ENCODE measurements around the gene RBFOX1. TPM values are rescaled to one million over a fixed set of nuclear protein-coding genes. Genes with fewer than 3 reads are reported as not detected.

RBFOX1 gene
- total and polyA plus RNA-seq, 2 experiments from 2014 or later: 5.7 to 7.4 TPM

- Histone ChIP-seq H3K36me3 (no peaks in the 10 kb centered on the region), H3K4me3 (no peak overlapping the region), H3K4me1 (ENCODE audit: low read depth) (peaks cover 15% of the 10 kb centered on the region)
Observed at GRCh38 chr16:7423434-7424044, 90.9 kb downstream of the RBFOX1 start.

GRCh38 chr16:7426161-7426560 lies 93.5 kb downstream of the RBFOX1 start:
- DNase-seq (ENCODE audit: low read depth in 1 of 2, low spot score in 1 of 2): no peak
- Histone ChIP-seq H3K4me3 (no peak overlapping the region), H3K27ac (no peak overlapping the region), H3K27me3 (no peaks in the 10 kb centered on the region), H3K4me1 (ENCODE audit: low read depth) (no peaks in the 10 kb centered on the region), H3K36me3 (no peaks in the 10 kb centered on the region), H3K9me3 (ENCODE audit: low read depth) (no peaks in the 10 kb centered on the region)
- TF ChIP-seq CTCF (IDR thresholded peaks at IDR 0.05; ENCODE audit: low read depth, low read length): no peak

More at GRCh38 chr16:7423434-7424044, 90.9 kb downstream of the RBFOX1 start:
- no peak overlapping the region for H3K27ac ChIP-seq
- H3K27me3 ChIP-seq: no peaks in the 10 kb centered on the region
- H3K9me3 ChIP-seq (ENCODE audit: low read depth): no peaks in the 10 kb centered on the region
- DNase-seq (ENCODE audit: low read depth in 1 of 2, low spot score in 1 of 2): peak in 1 of 2 donors; percentile 10
- no peak for TF ChIP-seq CTCF (IDR thresholded peaks at IDR 0.05; ENCODE audit: low read depth, low read length)

DNA sequence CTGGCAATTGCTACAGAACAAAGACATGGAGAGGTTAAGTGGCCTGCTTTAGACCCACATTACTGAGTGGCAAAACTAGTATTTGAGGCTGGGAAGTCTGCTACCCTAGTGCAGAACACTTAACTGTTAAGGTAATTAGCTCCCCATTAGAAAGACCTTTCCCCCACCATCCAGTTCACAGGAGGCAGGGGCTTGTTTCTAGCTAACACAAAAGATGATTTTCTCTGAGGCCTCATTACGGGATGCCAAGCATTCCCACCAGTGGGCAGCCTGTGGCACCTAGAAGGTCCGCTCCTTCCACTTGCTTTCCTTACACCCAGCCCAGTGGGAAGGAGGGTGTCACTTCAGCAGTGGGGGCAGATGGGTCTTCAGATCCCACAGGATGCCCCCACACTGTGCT lies 99.1 kb downstream of the RBFOX1 start:
- Histone ChIP-seq H3K27ac (no peak overlapping the region), H3K36me3 (no peaks in the 10 kb centered on the region), H3K27me3 (no peaks in the 10 kb centered on the region), H3K4me3 (no peak overlapping the region), H3K4me1 (ENCODE audit: low read depth) (no peaks in the 10 kb centered on the region), H3K9me3 (ENCODE audit: low read depth) (no peaks in the 10 kb centered on the region)
- no peak for TF ChIP-seq CTCF (IDR thresholded peaks at IDR 0.05; ENCODE audit: low read depth, low read length)
- DNase-seq (ENCODE audit: low read depth in 1 of 2, low spot score in 1 of 2): no peak

DNA sequence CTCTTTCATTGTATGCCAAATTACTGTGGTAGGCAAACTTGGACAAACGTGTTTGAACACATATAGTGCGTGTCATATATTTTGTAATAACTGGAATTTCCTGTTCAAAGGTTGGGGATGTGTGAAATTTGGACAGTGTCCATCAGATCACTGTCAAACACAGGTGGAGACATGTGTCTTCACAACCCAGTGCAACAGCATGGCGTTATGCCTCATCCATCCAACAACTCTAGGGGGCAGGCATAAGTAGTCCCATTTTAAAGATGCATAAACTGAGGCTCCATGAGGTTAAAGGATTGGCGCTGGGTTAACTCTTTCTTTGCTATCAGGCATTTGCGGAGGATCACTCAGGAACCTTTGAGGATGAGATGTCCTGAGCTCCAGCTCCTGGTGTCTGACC lies 103.7 kb downstream of the RBFOX1 start:
- TF ChIP-seq CTCF (IDR thresholded peaks at IDR 0.05; ENCODE audit: low read depth, low read length): no peak
- H3K4me3 ChIP-seq: no peak overlapping the region
- no peak overlapping the region for H3K27ac ChIP-seq
- no peaks in the 10 kb centered on the region for H3K27me3 ChIP-seq
- no peaks in the 10 kb centered on the region for H3K4me1 ChIP-seq (ENCODE audit: low read depth)
- no peaks in the 10 kb centered on the region for H3K9me3 ChIP-seq (ENCODE audit: low read depth)
- no peak for DNase-seq (ENCODE audit: low read depth in 1 of 2, low spot score in 1 of 2)
- H3K36me3 ChIP-seq: no peaks in the 10 kb centered on the region

DNA sequence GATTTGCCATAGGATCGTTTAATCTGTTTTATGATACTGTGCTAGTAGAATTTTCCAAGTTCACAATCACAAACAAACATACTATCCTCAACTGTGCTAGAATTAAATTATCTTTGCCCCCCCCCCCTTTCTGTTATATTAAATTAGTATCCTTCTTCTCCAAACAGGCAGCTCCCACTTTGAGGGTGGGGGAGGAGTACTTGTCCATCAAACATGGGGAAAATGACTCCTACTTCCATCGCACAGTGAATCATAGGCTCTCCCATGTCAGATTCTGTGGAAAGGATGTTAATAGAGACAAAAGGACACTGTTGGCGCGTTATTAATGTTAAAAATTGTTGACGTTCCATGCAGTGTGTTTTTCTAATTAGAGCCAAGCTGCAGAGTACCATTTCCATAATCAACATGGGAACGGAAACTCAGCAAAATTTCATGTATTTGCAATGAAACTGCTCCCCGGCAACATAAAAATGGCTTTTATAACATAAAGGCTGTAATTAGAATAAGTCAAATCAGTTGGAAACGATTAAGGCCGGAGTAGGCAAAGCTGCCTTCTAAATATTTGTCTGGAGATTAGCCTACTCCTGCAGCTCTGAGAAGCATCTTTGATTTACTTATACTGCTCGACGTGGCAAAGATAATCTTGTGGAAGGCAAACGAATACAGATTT lies 104.6 kb downstream of the RBFOX1 start:
- TF ChIP-seq CTCF (IDR thresholded peaks at IDR 0.05; ENCODE audit: low read depth, low read length): no peak
- H3K27me3 ChIP-seq: no peaks in the 10 kb centered on the region
- no peaks in the 10 kb centered on the region for H3K4me1 ChIP-seq (ENCODE audit: low read depth)
- H3K4me3 ChIP-seq: no peak overlapping the region
- H3K36me3 ChIP-seq: no peaks in the 10 kb centered on the region
- no peak overlapping the region for H3K27ac ChIP-seq
- H3K9me3 ChIP-seq (ENCODE audit: low read depth): no peaks in the 10 kb centered on the region
- DNase-seq (ENCODE audit: low read depth in 1 of 2, low spot score in 1 of 2): no peak
